ENCODE results near the gene TEX35.

DNA sequence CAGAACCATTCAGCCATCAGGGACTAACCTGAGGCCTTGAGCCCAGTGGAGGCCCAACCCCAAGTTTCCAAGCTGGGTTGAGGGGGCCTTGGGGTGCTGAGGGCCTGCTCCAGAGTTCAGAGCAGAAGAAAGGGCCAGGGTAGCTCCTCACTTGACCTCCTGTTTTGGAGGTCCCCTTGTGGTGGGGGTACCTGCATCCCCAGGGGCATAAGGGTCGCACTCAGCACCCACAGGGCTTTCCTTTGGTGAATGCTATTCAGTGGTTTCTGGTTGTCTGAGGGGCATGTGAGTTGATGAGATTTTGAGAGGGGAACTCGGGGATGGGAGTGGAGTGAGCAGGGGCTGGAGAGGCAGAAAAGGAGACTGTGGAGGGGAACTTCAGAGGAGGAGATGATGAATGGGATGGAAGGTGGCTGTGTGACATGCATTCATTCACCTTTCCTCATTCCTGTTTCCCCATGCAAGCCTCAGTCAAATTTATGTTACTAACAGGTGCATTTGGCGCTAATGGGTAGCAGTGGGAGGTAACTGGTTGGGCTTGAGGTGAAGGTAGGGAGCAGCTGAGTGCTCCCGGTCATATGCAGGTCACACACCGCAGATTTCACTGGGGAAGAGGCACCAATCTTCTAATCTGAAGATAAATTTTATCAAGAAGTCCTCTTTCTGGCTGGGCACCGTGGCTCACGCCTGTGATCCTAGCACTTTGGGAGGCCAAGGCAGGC, 50.4 kb downstream of the TEX35 start:
- TF ChIP-seq ZNF274 (IDR thresholded peaks at IDR 0.05; ENCODE audit: low read depth, low read length) (no peak), SUZ12 (IDR thresholded peaks at IDR 0.05; ENCODE audit: extremely low read depth, insufficient read depth, insufficient read length) (no peak)

All from NT2/D1 (cell line).